ENCODE data around the gene CYB5D1.

DNA sequence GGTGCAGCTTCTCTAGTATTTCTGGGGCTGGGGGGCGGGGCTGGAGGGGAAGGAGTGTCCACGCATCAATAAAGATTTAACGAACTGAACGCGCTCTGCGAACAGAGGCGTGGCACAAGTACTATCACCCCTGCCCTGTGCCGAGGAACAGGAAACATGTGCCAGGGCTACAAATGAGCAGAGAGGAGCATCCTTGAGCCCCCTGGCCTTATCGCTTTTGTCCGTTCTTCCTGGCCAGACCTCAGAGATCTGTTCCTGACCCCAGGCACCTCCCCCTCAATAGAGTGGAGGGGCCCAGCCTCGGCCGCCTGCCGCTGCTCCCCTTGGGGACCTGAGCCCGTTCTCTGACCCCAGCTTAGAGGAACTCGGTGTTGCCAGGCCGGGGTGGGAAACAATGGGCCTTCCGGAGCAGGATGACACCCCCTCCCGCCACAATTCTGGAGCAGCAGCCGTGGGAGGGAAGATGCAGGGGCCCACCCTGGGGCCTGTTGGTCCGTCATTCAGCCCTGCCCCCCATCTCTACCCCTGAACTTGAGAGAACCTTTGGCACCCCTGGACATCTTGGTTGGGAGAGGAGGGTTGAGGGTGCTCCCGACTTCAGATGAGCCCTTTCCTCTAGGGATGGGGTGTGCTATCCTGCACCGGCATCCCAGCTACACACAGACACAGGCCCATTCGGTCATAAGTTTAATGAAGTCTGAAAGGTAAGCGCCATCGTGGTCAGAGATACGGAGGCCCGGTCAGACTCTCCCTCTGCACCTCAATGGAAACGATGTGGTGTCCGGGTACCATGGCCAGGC lies 1.6 kb upstream of the CYB5D1 start:
- TF ChIP-seq, protein P1, sequence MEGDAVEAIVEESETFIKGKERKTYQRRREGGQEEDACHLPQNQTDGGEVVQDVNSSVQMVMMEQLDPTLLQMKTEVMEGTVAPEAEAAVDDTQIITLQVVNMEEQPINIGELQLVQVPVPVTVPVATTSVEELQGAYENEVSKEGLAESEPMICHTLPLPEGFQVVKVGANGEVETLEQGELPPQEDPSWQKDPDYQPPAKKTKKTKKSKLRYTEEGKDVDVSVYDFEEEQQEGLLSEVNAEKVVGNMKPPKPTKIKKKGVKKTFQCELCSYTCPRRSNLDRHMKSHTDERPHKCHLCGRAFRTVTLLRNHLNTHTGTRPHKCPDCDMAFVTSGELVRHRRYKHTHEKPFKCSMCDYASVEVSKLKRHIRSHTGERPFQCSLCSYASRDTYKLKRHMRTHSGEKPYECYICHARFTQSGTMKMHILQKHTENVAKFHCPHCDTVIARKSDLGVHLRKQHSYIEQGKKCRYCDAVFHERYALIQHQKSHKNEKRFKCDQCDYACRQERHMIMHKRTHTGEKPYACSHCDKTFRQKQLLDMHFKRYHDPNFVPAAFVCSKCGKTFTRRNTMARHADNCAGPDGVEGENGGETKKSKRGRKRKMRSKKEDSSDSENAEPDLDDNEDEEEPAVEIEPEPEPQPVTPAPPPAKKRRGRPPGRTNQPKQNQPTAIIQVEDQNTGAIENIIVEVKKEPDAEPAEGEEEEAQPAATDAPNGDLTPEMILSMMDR (IDR thresholded peaks at IDR 0.05 in 4 of 5, conservative IDR thresholded peaks at IDR 0.05 in 1 of 5): no peak
- no peak for TF ChIP-seq POLR2A (IDR thresholded peaks at IDR 0.05)
